K562 (cell line): ENCODE results near the gene C10orf105. TPM values are rescaled to one million over a fixed set of nuclear protein-coding genes. Genes with fewer than 3 reads are reported as not detected.

Experiments used
- CTBP1 ChIP-seq: fragments of 450-650 bp; IDR thresholded peaks from 2 replicates; pipeline ENCODE4 v1.6.1; 2016; ENCODE audit warnings: borderline replicate concordance
- GABPB1 ChIP-seq: sonication (generic); formaldehyde crosslinking; IDR thresholded peaks from 2 replicates; pipeline ENCODE4 v1.8.0; 2022; ENCODE audit warnings: mild to moderate bottlenecking, missing genetic modification reagents
- HMGN3 ChIP-seq: IDR thresholded peaks from 2 replicates; pipeline ENCODE4 v1.6.1; 2011; ENCODE audit warnings: borderline replicate concordance, low read depth, mild to moderate bottlenecking, mixed read lengths, low read length; ENCODE audit not compliant: insufficient read length; ENCODE audit errors: extremely low read depth
- MGA ChIP-seq: fragments of 450-650 bp; IDR thresholded peaks from 2 replicates; pipeline ENCODE4 v1.6.1; 2016; ENCODE audit warnings: mild to moderate bottlenecking, moderate library complexity
- NCOA2 ChIP-seq, 2 experiments: fragments of 450-650 bp; IDR thresholded peaks; 2 replicates each; pipeline ENCODE4 v1.6.1; 2018; ENCODE audit warnings: mild to moderate bottlenecking in 2 of 2, moderate library complexity in 1 of 2; ENCODE audit not compliant: partially characterized antibody in 2 of 2
- RBBP5 ChIP-seq: fragments of 200-600 bp; sonication (generic); IDR thresholded peaks from 2 replicates; pipeline ENCODE4 v1.6.1; 2012; ENCODE audit warnings: borderline replicate concordance, mild to moderate bottlenecking, low read length, control low read depth, inconsistent platforms; ENCODE audit not compliant: insufficient read depth, poor library complexity, severe bottlenecking
- ZBTB7A ChIP-seq: IDR thresholded peaks from 2 replicates; pipeline ENCODE4 v1.6.1; 2011; ENCODE audit warnings: low read depth, mild to moderate bottlenecking, low read length, moderate library complexity, borderline replicate concordance; ENCODE audit not compliant: control insufficient read depth
- ZNF354B ChIP-seq: fragments of 250-450 bp; sonication (Bioruptor Pico); IDR thresholded peaks from 2 replicates; pipeline ENCODE4 v1.4.0; 2020
- polyA plus RNA-seq, 8 experiments: library from polyadenylated mRNA; depleted of rRNA in 4 of 8; stranded (reverse) in 5 of 8; unstranded in 3 of 8; fragments of >200 nt; fragmentation: Nextera tagmentation in 2 of 8; fragmentation: Illumina TruSeq in 1 of 8; extraction: Ambion mirVana in 2 of 8; extraction: Trizol in 1 of 8; gene quantifications; 2 replicates each; pipeline versions ENCODE4 v1.2.1 to v1.2.3, GENCODE V29; 2011 to 2014; ENCODE audit warnings: inconsistent platforms in 1 of 8, missing spikeins in 1 of 8
- total RNA-seq, 7 experiments: library from RNA; depleted of rRNA in 6 of 7; stranded (reverse); fragments of >200 nt in 6 of 7; fragmentation: Illumina TruSeq in 2 of 7; extraction: Trizol in 2 of 7; gene quantifications; 2 replicates each; pipeline versions ENCODE4 v1.2.1 to v1.2.3, GENCODE V29; 2011 to 2021; ENCODE audit warnings: low replicate concordance in 1 of 7

The C10orf105 gene
- total and polyA plus RNA-seq, 9 of the 15 experiments (the other 6 are each of a cell fraction or from before 2014, with no cell fraction given): 0.03 to 0.25 (median 0.04) TPM; not detected in 3

DNA sequence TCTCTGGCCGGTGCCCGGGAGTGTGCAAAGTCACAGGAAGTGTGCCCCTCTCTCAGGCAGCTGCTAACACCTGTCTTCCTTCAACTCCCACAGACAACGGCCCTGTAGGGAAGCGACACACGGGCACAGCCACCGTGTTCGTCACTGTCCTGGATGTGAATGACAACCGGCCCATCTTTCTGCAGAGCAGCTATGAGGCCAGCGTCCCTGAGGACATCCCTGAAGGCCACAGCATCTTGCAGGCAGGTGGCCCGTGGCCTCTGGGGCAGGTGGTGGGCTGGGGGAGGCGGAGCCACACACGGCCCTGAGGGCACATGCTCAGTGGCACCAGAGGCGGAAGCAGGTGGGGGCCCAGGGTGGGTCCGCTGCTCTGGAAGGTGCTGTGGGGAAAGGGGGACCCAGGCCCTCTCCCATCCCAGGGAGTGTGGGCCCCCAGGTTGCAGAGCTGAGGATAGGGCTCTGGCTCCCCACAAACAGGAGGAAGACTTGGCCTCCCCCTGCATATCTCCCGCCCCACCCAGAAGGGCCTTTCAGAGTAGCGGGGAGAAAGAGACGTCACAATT is 6.9 kb downstream of the C10orf105 start (continued):
- TF ChIP-seq MGA (peak; percentile 16; the same call in 1 of the 2 replicates), ZBTB7A (peak; percentile 26; the same call in 1 of the 2 replicates), RBBP5 (peak; percentile 0), ZNF354B (CRISPR knock-in tag) (no peak), NCOA2 (IDR thresholded peaks at IDR 0.05; ENCODE audit: partially characterized antibody in 2 of 2) (no peak), GABPB1 (CRISPR knock-in tag) (0 out of 2 replicates have a peak, but pooled peaks have one; percentile 33), HMGN3 (peak; percentile 0), CTBP1 (peak; percentile 23; the same call in 1 of the 2 replicates)
- TF ChIP-seq, all 486 proteins: peak for 9
